ES-I3 (cell line): ENCODE measurements around the gene TOR3A.

Source experiments
- H3K36me3 ChIP-seq: 2 replicates; pipeline ENCODE4 v1.6.1; 2013; ENCODE audit warnings: mild to moderate bottlenecking, low read length, control low read depth, moderate library complexity; ENCODE audit not compliant: insufficient read depth
- H3K4me1 ChIP-seq: 2 replicates; pipeline ENCODE4 v1.6.1; 2013; ENCODE audit warnings: mild to moderate bottlenecking, control low read depth, low read length; ENCODE audit not compliant: insufficient read depth
- H3K9ac ChIP-seq: 2 replicates; pipeline ENCODE4 v1.6.1; 2013; ENCODE audit warnings: low read depth, mild to moderate bottlenecking, low read length, moderate library complexity
- H3K9me3 ChIP-seq: 2 replicates; pipeline ENCODE4 v1.6.1; 2013; ENCODE audit warnings: mild to moderate bottlenecking, low read length, moderate library complexity; ENCODE audit not compliant: control insufficient read depth, insufficient read depth

TOR3A gene

DNA sequence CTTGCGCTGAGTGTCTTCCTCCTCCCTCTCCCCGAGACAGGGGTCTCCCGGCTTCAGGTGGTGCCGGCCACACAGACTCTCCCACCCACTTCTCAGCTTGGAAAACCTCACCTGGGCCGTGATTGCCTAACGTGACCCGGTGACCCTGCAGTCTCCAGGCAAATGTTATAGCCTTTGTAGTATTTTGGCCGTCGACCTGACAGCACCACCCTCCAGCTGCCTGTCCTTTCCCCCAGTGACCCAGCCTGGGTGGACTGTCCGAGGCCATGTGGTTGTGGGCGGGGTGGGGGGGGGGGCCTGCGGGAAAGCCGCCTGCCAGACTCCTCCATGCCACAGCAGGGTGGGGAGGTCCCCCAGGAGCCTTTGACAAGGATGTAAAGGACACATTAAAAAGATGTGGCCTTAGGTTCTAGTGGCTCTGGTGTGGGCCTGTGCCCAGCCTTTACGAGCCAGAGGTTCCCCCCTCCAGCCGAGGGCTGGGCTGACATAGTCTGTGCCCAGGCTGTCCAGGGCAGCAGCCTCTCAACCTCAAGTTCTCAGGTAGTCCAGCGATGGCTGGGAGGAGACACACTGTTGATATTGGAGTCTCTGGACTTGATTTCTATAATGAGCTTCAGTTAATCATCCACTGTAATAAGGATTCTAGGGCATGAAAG is 8.1 kb downstream of the TOR3A start:
- Histone ChIP-seq H3K9me3 (no peaks in the 10 kb centered on the region), H3K9ac (no peak overlapping the region), H3K4me1 (peaks cover 10% of the 10 kb centered on the region; the same call in 1 of the 2 replicates), H3K36me3 (no peaks in the 10 kb centered on the region)

DNA sequence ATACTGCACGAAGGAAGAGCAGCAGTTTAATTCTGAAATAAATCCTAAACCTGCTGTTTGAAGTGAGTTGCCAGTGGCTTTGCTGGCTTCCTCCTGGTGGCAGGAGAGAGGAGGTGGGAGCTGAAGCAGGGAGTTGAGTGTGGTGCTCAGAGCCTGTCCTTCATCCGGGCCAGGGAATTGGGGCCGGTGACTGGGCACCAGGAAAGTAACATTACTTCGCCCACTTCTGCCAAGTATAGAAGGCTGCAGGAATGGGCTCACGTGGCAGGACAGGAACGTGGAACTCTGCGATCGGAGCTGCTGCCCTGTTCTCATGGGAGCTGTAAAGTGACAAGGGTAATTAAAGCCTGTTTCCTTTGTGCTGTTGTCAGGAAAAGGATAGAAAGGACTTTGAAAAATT is 8.7 kb downstream of the TOR3A start:
- no peaks in the 10 kb centered on the region for H3K36me3 ChIP-seq
- H3K9ac ChIP-seq, result no peak overlapping the region
- peaks cover 10% of the 10 kb centered on the region; the same call in 1 of the 2 replicates for H3K4me1 ChIP-seq
- H3K9me3 ChIP-seq, result no peaks in the 10 kb centered on the region

DNA sequence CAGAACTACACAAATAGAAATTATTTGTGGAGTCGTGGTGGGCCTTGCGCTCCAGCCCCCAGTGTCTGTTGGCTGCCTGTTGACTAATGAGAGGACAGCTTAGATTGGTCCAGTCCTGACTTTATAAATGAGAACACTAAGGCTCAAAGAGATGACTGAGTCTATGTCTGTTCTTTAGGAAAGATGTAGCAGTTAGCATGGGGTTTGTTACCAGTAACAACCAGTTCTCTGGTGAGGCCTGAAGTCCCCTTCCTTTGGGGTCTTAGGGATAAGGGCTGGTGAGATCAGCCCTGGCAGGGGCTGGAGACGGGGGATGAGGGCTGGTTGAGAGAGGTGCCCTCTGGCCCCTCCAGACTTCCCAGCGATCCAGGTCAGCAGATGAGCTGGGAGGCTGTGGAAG is 9.1 kb downstream of the TOR3A start:
- Histone ChIP-seq H3K36me3 (no peaks in the 10 kb centered on the region), H3K9ac (no peak overlapping the region), H3K4me1 (peaks cover 10% of the 10 kb centered on the region; the same call in 1 of the 2 replicates), H3K9me3 (no peaks in the 10 kb centered on the region)

DNA sequence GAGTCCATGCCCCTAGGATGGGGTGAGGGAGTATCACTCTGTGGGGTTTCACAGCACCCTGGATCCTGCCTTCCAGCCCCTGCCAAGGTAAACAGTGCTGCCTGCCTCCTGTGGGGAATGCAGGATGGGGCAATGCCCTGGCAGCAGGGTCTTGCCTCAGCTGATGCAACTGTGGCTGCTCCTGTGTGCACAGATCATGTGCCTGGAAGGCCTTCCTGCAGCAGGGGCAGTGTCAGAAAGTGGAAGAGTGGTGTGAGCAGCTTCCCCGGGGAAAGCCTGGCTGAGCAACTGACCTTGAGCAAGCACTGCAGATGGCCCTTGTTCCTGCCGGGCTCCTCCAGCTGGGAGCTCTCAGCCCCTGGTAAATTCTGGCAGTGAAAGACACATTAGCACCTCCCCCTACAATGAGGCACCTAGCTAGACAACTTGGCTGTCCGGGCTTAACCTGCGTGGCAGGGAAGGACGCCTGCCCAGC is 9.9 kb downstream of the TOR3A start:
- Histone ChIP-seq H3K9me3 (no peaks in the 10 kb centered on the region), H3K9ac (no peak overlapping the region), H3K4me1 (peaks cover 10% of the 10 kb centered on the region; the same call in 1 of the 2 replicates), H3K36me3 (no peaks in the 10 kb centered on the region; the same call in 1 of the 2 replicates)

DNA sequence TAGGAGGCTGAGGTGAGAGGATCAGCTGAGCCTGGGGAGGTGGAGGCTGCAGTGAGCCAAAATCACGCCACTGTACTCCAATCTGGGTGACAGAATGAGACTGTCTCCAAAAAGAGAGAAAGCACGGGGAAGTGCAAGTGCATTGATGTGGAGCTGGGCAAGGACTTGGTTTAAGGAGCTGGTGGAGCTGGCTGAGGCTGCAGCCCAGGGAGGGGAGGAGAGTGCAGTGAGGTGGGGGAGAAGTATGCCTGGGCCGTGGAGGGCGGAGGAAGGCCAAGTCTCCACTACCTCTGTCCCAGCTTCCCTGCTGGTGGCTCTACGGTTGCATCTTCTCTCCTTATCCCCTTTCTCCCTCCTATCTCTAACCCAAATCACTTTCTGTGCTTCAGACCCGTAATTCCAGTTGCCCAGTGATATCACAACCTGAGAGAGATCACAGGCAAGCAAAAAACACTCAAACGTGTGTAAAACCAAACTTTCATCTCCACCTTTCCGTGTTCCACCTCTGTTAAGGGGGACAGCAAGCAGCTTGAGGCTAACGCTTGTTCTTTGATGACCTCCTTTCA is 11.1 kb downstream of the TOR3A start:
- Histone ChIP-seq H3K9me3 (no peaks in the 10 kb centered on the region), H3K9ac (no peak overlapping the region), H3K4me1 (0 out of 2 replicates have a peak, but pooled peaks cover 3% of the 10 kb centered on the region), H3K36me3 (peaks cover 8% of the 10 kb centered on the region; the same call in 1 of the 2 replicates)

GRCh38 chr1:179094818-179095217 is 12.9 kb downstream of the TOR3A start:
- Histone ChIP-seq H3K4me1 (0 out of 2 replicates have a peak, but pooled peaks cover 3% of the 10 kb centered on the region), H3K9me3 (no peaks in the 10 kb centered on the region), H3K9ac (no peak overlapping the region), H3K36me3 (peaks cover 8% of the 10 kb centered on the region; the same call in 1 of the 2 replicates)

- Histone ChIP-seq H3K9me3 (no peaks in the 10 kb centered on the region), H3K9ac (no peak overlapping the region), H3K36me3 (peaks cover 8% of the 10 kb centered on the region; the same call in 1 of the 2 replicates), H3K4me1 (no peaks in the 10 kb centered on the region)
Observed at GRCh38 chr1:179095377-179095776, 13.5 kb downstream of the TOR3A start.

GRCh38 chr1:179095924-179096323 is 14.1 kb downstream of the TOR3A start:
- Histone ChIP-seq H3K4me1 (no peaks in the 10 kb centered on the region), H3K9ac (no peak overlapping the region), H3K9me3 (no peaks in the 10 kb centered on the region), H3K36me3 (peaks cover 8% of the 10 kb centered on the region; the same call in 1 of the 2 replicates)

- Histone ChIP-seq H3K4me1 (no peaks in the 10 kb centered on the region), H3K9me3 (no peaks in the 10 kb centered on the region), H3K36me3 (peaks cover 8% of the 10 kb centered on the region; the same call in 1 of the 2 replicates), H3K9ac (no peak overlapping the region)
Observed at GRCh38 chr1:179099891-179100290, 18.0 kb downstream of the TOR3A start.

- Histone ChIP-seq H3K36me3 (peaks cover 8% of the 10 kb centered on the region; the same call in 1 of the 2 replicates), H3K4me1 (no peaks in the 10 kb centered on the region), H3K9me3 (no peaks in the 10 kb centered on the region), H3K9ac (no peak overlapping the region)
Observed at GRCh38 chr1:179101566-179101965, 19.7 kb downstream of the TOR3A start.

GRCh38 chr1:179103999-179104398 is 22.1 kb downstream of the TOR3A start:
- no peak overlapping the region for H3K9ac ChIP-seq
- no peaks in the 10 kb centered on the region for H3K9me3 ChIP-seq
- peaks cover 7% of the 10 kb centered on the region; the same call in 1 of the 2 replicates for H3K36me3 ChIP-seq
- no peaks in the 10 kb centered on the region for H3K4me1 ChIP-seq

GRCh38 chr1:179104611-179105250 is 22.9 kb downstream of the TOR3A start:
- no peaks in the 10 kb centered on the region for H3K4me1 ChIP-seq
- H3K9ac ChIP-seq, result no peak overlapping the region
- H3K9me3 ChIP-seq, result no peaks in the 10 kb centered on the region
- H3K36me3 ChIP-seq, result peaks cover 13% of the 10 kb centered on the region; the same call in 1 of the 2 replicates

- Histone ChIP-seq H3K36me3 (peaks cover 16% of the 10 kb centered on the region; the same call in 1 of the 2 replicates), H3K9me3 (no peaks in the 10 kb centered on the region), H3K4me1 (no peaks in the 10 kb centered on the region), H3K9ac (no peak overlapping the region)
Observed at GRCh38 chr1:179105393-179105792, 23.5 kb downstream of the TOR3A start.

GRCh38 chr1:179107706-179108629 is 26.1 kb downstream of the TOR3A start:
- no peak overlapping the region for H3K9ac ChIP-seq
- no peaks in the 10 kb centered on the region for H3K9me3 ChIP-seq
- no peaks in the 10 kb centered on the region for H3K4me1 ChIP-seq
- H3K36me3 ChIP-seq, result peaks cover 19% of the 10 kb centered on the region
